GM12878 (cell line): ENCODE data around the gene ARHGDIA. TPM values are rescaled to one million over a fixed set of nuclear protein-coding genes. Genes with fewer than 3 reads are reported as not detected.

ENCODE experiments used
- ATF3 ChIP-seq: IDR thresholded peaks from 2 replicates; pipeline ENCODE4 v1.6.1; 2011; ENCODE audit warnings: low read depth, mild to moderate bottlenecking, low read length, moderate library complexity, borderline replicate concordance; ENCODE audit errors: extremely low read depth
- BHLHE40 ChIP-seq, 2 experiments: fragments of 450-650 bp in 1 of 2; IDR thresholded peaks; 2 replicates each; pipeline ENCODE4 v1.6.1; 2011 to 2017; ENCODE audit warnings: low read depth in 2 of 2, borderline replicate concordance in 1 of 2, improper control_type of control experiment in 1 of 2, low read length in 1 of 2, mild to moderate bottlenecking in 1 of 2
- CHD1 ChIP-seq: IDR thresholded peaks from 2 replicates; pipeline ENCODE4 v1.6.1; 2012; ENCODE audit warnings: low read depth, low read length, improper control_type of control experiment
- CHD4 ChIP-seq: fragments of 200-600 bp; sonication (generic); IDR thresholded peaks from 2 replicates; pipeline ENCODE4 v1.6.1; 2016; ENCODE audit warnings: mild to moderate bottlenecking
- DPF2 ChIP-seq: fragments of 450-650 bp; IDR thresholded peaks from 2 replicates; pipeline ENCODE4 v1.6.1; 2017; ENCODE audit warnings: mild to moderate bottlenecking
- E2F8 ChIP-seq: fragments of 450-650 bp; IDR thresholded peaks from 2 replicates; pipeline ENCODE4 v1.6.1; 2018; ENCODE audit warnings: mild to moderate bottlenecking, low read depth, moderate library complexity; ENCODE audit not compliant: partially characterized antibody
- ELK1 ChIP-seq: IDR thresholded peaks from 2 replicates; pipeline ENCODE4 v1.6.1; 2012; ENCODE audit warnings: low read depth, low read length, improper control_type of control experiment
- FOXM1 ChIP-seq: IDR thresholded peaks from 2 replicates; pipeline ENCODE4 v1.6.1; 2012; ENCODE audit warnings: low read depth, mild to moderate bottlenecking, inconsistent platforms, low read length, moderate library complexity
- NKRF ChIP-seq: fragments of 450-650 bp; conservative IDR thresholded peaks from 2 replicates; pipeline ENCODE4 v1.6.1; 2017; ENCODE audit warnings: mild to moderate bottlenecking, moderate library complexity
- NR2F1 ChIP-seq: fragments of 450-650 bp; conservative IDR thresholded peaks from 2 replicates; pipeline ENCODE4 v1.6.1; 2017; ENCODE audit warnings: mild to moderate bottlenecking
- PML ChIP-seq: IDR thresholded peaks from 2 replicates; pipeline ENCODE4 v1.6.1; 2012; ENCODE audit warnings: low read length, inconsistent platforms
- POLR2AphosphoS5 ChIP-seq: IDR thresholded peaks from 2 replicates; pipeline ENCODE4 v1.6.1; 2011; ENCODE audit warnings: mild to moderate bottlenecking, low read length, inconsistent platforms
- RCOR1 ChIP-seq: conservative IDR thresholded peaks from 2 replicates; pipeline ENCODE4 v1.6.1; 2012; ENCODE audit warnings: low read depth, low read length, improper control_type of control experiment
- RUNX3 ChIP-seq: IDR thresholded peaks from 2 replicates; pipeline ENCODE4 v1.6.1; 2012; ENCODE audit warnings: low read length, inconsistent platforms
- SREBF2 ChIP-seq: IDR thresholded peaks from 2 replicates; pipeline ENCODE4 v1.6.1; 2012; ENCODE audit warnings: mild to moderate bottlenecking, low read length
- SUPT20H ChIP-seq: IDR thresholded peaks from 2 replicates; pipeline ENCODE4 v1.6.1; 2011; ENCODE audit warnings: low read depth, mild to moderate bottlenecking, low read length, moderate library complexity, borderline replicate concordance; ENCODE audit not compliant: control insufficient read depth
- SUZ12 ChIP-seq: fragments of 200-600 bp; sonication (generic); IDR thresholded peaks from one replicate; pipeline ENCODE4 v1.6.1; 2018; ENCODE audit warnings: antibody characterized with exemption, mild to moderate bottlenecking; ENCODE audit not compliant: unreplicated experiment
- TAF1 ChIP-seq: IDR thresholded peaks from 2 replicates; pipeline ENCODE4 v1.6.1; 2011; ENCODE audit warnings: mild to moderate bottlenecking, low read depth, low read length, borderline replicate concordance
- TCF12 ChIP-seq: IDR thresholded peaks from 2 replicates; pipeline ENCODE4 v1.6.1; 2011; ENCODE audit warnings: low read depth, mild to moderate bottlenecking, low read length
- ZBTB11 ChIP-seq: fragments of 450-650 bp; formaldehyde crosslinking; IDR thresholded peaks from 2 replicates; pipeline ENCODE4 v1.5.0; 2022; ENCODE audit warnings: mild to moderate bottlenecking, missing genetic modification characterization
- polyA plus RNA-seq, 11 experiments: library from polyadenylated mRNA; depleted of rRNA in 4 of 11; unstranded in 6 of 11; stranded (reverse) in 5 of 11; fragments of >200 nt; fragmentation: Nextera tagmentation in 4 of 11; fragmentation: Illumina TruSeq in 1 of 11; extraction: Ambion mirVana in 4 of 11; extraction: Trizol in 1 of 11; gene quantifications; 1 replicate in 1 of 11; 2 replicates in 10 of 11; pipeline versions ENCODE4 v1.2.1 to v1.2.3, GENCODE V29; 2011 to 2016; ENCODE audit warnings: inconsistent platforms in 2 of 11, missing spikeins in 2 of 11, low read depth in 1 of 11
- total RNA-seq, 4 experiments: library from RNA; depleted of rRNA in 3 of 4; stranded (reverse); fragments of >200 nt in 3 of 4; fragmentation: Illumina TruSeq in 1 of 4; extraction: Trizol in 1 of 4; gene quantifications; 2 replicates each; pipeline versions ENCODE4 v1.2.1 to v1.2.3, GENCODE V29; 2013 to 2021

Gene ARHGDIA
- total and polyA plus RNA-seq, 10 of the 15 experiments (the other 5 are each of a cell fraction or from before 2014, with no cell fraction given) = 17.9 to 552 (median 169) TPM

GRCh38 chr17:81833160-81833920, 37.8 kb downstream of the ARHGDIA start, which contains the start of gene MCRIP1 (continued):
- TF ChIP-seq NR2F1 (peak; percentile 64), RCOR1 (no peak), E2F8 (no peak), ELK1 (peak; percentile 76), ATF3 (peak; percentile 88), DPF2 (peak; percentile 24; the same call in 1 of the 2 replicates), POLR2AphosphoS5 (peak; percentile 79), RUNX3 (no peak), ZBTB11 (CRISPR knock-in tag) (0 out of 2 replicates have a peak, but pooled peaks have one; percentile 1), TCF12 (peak; percentile 60; the same call in 1 of the 2 replicates), BHLHE40 (IDR thresholded peaks at IDR 0.05; ENCODE audit: borderline replicate concordance in 1 of 2, low read depth in 2 of 2, low read length in 1 of 2) (peak; percentile 98 to 100), SUZ12 (no peak), CHD1 (no peak), SREBF2 (no peak), TAF1 (peak; percentile 55; the same call in 1 of the 2 replicates), NKRF (peak; percentile 74), SUPT20H (no peak), FOXM1 (no peak), PML (peak; percentile 56; the same call in 1 of the 2 replicates), CHD4 (no peak)
